Spinal cord (tissue), 10 donors: ENCODE results near the gene ZFY. TPM values are rescaled to one million over a fixed set of nuclear protein-coding genes. Genes with fewer than 3 reads are reported as not detected.

Experiments
- DNase-seq, 6 donors: peaks; one replicate each; pipeline versions ENCODE4 v3.0.0 to v3.0.0-alpha.2; 2013 to 2015; ENCODE audit warnings: low spot score in 6 of 6, low read depth in 4 of 6
- H3K27ac ChIP-seq: one replicate; pipeline ENCODE4 v1.5.1; 2013; ENCODE audit warnings: low read depth, low read length, control low read depth
- H3K27me3 ChIP-seq: one replicate; pipeline ENCODE4 v1.6.1; 2013; ENCODE audit warnings: low read length; ENCODE audit not compliant: control insufficient read depth, insufficient read depth
- H3K36me3 ChIP-seq: one replicate; pipeline ENCODE4 v1.6.1; 2013; ENCODE audit warnings: low read length; ENCODE audit not compliant: control insufficient read depth, insufficient read depth
- H3K4me1 ChIP-seq: one replicate; pipeline ENCODE4 v1.6.1; 2013; ENCODE audit warnings: low read length; ENCODE audit not compliant: control insufficient read depth, insufficient read depth
- H3K4me3 ChIP-seq: one replicate; pipeline ENCODE4 v1.5.1; 2013; ENCODE audit warnings: low read depth, low read length, control low read depth
- H3K9me3 ChIP-seq: one replicate; pipeline ENCODE4 v1.6.1; 2013; ENCODE audit warnings: low read length; ENCODE audit not compliant: control insufficient read depth, insufficient read depth
- WGBS: methylation state at CpG from one replicate; pipeline ENCODE4 v1.1.5; 2013; ENCODE audit warnings: missing lambda C conversion rate; ENCODE audit not compliant: insufficient coverage; 5-methylcytosine and 5-hydroxymethylcytosine counted together
- polyA plus RNA-seq, 2 donors: library from polyadenylated mRNA; unstranded; fragments of 120-200 nt; gene quantifications; one replicate each; pipeline ENCODE4 v1.2.1, GENCODE V29; 2013; ENCODE audit not compliant: insufficient read length in 2 of 2
- total RNA-seq, 2 donors: library from RNA; depleted of rRNA in 1 of 2; stranded (reverse); fragments of 120-200 nt in 1 of 2; fragments of >200 nt in 1 of 2; gene quantifications; one replicate each; pipeline versions ENCODE4 v1.2.3 to v1.2.4, GENCODE V29; 2013 to 2014
- donor health status: healthy.

ZFY gene
- total and polyA plus RNA-seq, 4 donors: 10.0 to 10.9 TPM; not detected in 2

DNA sequence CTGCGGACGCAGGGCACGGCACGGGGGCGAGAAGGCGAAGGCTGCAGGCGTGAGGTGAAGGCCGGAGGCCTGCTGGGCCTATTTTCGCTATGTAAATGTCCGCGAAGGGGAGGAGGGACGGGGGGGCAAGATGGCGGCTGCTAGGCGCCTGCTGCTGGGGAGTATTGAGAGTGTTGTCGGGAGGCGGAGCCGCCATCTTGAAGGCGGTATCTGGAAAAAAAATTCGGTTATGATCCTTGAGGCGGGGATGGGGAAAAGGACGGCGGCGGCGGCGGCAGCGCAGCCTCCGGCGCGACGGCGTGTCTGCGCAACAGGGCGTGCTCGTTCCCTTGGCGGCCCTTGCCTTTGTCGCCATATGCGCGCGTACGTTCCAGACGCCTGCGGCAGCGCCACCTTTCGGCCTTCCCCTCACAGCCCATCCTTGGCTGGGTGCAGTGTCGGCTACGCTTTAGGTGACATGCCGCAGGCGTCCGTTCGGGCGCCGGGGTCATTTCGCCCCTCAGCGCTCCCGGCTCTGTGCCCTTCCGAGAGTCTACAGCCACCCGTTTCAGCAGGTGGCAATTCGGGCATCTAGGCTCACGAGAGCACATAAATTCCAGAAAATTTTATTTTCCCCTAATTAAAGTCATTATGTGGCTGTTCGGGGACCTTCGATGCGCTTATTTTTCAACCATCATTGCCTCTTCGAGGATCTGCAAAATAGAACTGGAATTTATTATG, 695 bp downstream of the ZFY start:
- H3K27ac ChIP-seq: no peak overlapping the region
- H3K4me1 ChIP-seq: no peaks in the 10 kb centered on the region
- no peaks in the 10 kb centered on the region for H3K36me3 ChIP-seq
- DNase-seq: peak in 3 of 6 donors; percentile 65 to 97 (median 65)
- no CpG with 5 or more reads among the region's 63 CpGs for WGBS
- no peaks in the 10 kb centered on the region for H3K27me3 ChIP-seq
- no peaks in the 10 kb centered on the region for H3K9me3 ChIP-seq
- no peak overlapping the region for H3K4me3 ChIP-seq

DNA sequence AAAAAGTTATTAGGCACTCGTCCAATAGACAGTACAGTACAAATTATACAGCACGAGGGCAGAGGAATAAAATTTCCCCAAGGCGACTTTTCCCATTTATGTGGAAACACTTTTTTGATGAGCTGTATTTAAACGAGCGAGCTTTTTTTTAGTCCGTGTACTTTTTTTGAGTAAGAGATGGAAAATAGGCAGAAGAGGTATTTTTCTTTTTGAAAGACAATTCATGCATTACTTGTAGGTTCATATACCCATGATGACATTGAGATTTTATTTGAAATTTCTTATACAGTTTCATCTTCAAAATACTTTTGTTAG, 1.2 kb downstream of the ZFY start:
- DNase-seq: no peak
- H3K9me3 ChIP-seq: no peaks in the 10 kb centered on the region
- no peaks in the 10 kb centered on the region for H3K4me1 ChIP-seq
- no peaks in the 10 kb centered on the region for H3K27me3 ChIP-seq
- no CpG with 5 or more reads among the region's 6 CpGs for WGBS
- H3K4me3 ChIP-seq: no peak overlapping the region
- no peaks in the 10 kb centered on the region for H3K36me3 ChIP-seq
- no peak overlapping the region for H3K27ac ChIP-seq

- no peaks in the 10 kb centered on the region for H3K36me3 ChIP-seq
- no peaks in the 10 kb centered on the region for H3K4me1 ChIP-seq
- H3K27me3 ChIP-seq: no peaks in the 10 kb centered on the region
- WGBS: no CpG with 5 or more reads among the region's 19 CpGs
- DNase-seq: no peak
- no peak overlapping the region for H3K4me3 ChIP-seq
- H3K9me3 ChIP-seq: no peaks in the 10 kb centered on the region
- no peak overlapping the region for H3K27ac ChIP-seq
Measured at GRCh38 chrY:2937149-2937548, 2.0 kb downstream of the ZFY start.

DNA sequence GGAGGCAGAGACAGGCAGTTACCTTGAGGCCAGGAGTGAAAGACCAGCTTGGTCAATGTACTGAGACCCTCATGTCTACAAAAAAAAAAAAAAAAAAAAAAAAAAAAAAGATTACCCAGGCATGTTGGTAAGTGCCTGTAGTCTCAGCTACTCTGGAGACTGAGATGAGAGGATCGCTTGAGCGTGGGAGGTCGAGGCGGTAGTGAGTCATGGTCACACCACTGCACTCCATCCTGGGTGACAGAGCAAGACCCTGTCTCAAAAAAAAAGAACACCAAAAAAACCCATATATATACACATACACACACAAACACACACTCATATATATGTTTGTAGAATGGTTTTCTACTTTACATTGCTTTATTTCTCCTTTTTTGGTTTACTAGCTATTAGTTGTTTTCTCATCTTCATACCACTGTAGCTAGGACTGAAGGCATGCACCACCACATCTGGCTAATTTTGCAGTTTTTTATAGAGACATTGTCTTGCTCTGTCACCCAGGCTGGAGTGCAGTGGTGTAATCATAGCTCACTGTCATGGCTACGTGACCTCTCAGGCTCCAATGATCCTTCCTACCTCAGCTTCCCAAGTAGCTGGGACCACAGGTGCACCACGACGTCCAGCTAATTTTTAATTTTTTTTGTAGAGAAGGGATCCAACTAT, 14.5 kb downstream of the ZFY start:
- no CpG with 5 or more reads among the region's 7 CpGs for WGBS
- Histone ChIP-seq H3K36me3 (no peaks in the 10 kb centered on the region), H3K27ac (no peak overlapping the region), H3K4me1 (no peaks in the 10 kb centered on the region), H3K27me3 (no peaks in the 10 kb centered on the region), H3K9me3 (no peaks in the 10 kb centered on the region), H3K4me3 (no peak overlapping the region)
- no peak for DNase-seq

GRCh38 chrY:2950655-2951054, 15.5 kb downstream of the ZFY start:
- Histone ChIP-seq H3K4me3 (no peak overlapping the region), H3K27ac (no peak overlapping the region), H3K9me3 (no peaks in the 10 kb centered on the region), H3K36me3 (no peaks in the 10 kb centered on the region), H3K4me1 (no peaks in the 10 kb centered on the region), H3K27me3 (no peaks in the 10 kb centered on the region)
- no peak for DNase-seq
- WGBS: no CpG with 5 or more reads among the region's 2 CpGs

DNA sequence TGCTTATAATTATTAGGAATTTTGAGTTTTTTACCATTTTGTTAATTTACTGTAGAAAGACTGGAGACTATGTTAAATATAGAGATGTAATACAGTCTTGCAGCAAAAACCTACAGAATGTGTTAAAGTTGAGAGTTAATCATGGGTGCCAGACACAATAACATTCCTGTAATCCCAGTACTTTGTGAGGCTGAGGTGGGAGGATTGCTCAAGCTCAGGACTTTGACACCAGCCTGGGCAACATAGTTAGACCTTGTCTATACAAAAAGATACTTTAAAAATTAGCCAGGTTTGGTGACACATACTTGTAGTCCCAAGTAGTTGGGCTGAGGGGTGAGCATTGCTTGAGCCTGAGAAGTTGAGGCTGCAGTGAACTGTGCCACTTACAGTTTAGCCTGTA, 17.7 kb downstream of the ZFY start:
- H3K27ac ChIP-seq: no peak overlapping the region
- no peaks in the 10 kb centered on the region for H3K36me3 ChIP-seq
- H3K27me3 ChIP-seq: no peaks in the 10 kb centered on the region
- no peak overlapping the region for H3K4me3 ChIP-seq
- H3K4me1 ChIP-seq: no peaks in the 10 kb centered on the region
- DNase-seq: no peak
- no peaks in the 10 kb centered on the region for H3K9me3 ChIP-seq

DNA sequence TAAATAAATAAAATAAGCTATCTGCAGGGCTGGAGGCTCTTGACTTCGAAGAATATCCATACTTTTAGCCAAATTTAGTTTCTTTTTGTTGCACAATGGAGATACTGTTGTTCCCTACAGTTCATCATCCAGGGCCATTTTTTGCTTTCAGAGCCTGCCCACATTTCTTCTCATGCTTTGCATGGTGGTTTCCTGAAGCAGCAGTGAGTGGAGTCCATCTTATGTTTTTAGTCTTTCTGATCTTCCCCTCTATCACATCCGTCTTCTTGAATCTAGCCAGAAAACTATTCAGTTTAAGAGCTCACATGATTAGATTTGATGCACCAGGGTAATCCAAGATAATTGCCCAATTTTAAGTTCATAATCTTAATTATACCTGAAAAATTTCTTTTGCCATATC, 19.6 kb downstream of the ZFY start:
- DNase-seq: no peak
- H3K4me1 ChIP-seq: no peaks in the 10 kb centered on the region
- no CpG with 5 or more reads among the region's 2 CpGs for WGBS
- H3K9me3 ChIP-seq: no peaks in the 10 kb centered on the region
- no peaks in the 10 kb centered on the region for H3K27me3 ChIP-seq
- no peaks in the 10 kb centered on the region for H3K36me3 ChIP-seq
- no peak overlapping the region for H3K27ac ChIP-seq
- H3K4me3 ChIP-seq: no peak overlapping the region

DNA sequence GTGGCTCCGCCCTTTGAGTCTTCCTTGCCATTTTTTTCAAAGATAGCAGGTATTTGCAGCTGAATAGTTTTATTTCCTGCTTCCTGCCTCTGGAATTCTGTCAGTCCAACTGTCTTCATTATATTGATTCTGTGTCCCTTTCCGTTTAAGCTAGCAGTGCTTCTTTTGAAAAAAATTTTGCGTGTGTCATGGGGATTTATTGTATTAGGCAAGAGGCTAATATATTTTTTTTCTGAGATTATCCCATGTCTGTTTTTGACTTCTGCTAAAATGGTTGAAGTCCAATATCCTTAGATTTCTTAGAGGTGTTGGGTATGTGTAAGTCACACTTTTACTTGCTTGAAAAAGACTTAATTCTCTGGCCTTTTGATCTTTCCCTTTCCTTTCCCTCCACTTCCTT, 20.4 kb downstream of the ZFY start:
- no peaks in the 10 kb centered on the region for H3K27me3 ChIP-seq
- no CpG with 5 or more reads among the region's 3 CpGs for WGBS
- DNase-seq: no peak
- no peak overlapping the region for H3K4me3 ChIP-seq
- H3K9me3 ChIP-seq: no peaks in the 10 kb centered on the region
- no peaks in the 10 kb centered on the region for H3K4me1 ChIP-seq
- no peaks in the 10 kb centered on the region for H3K36me3 ChIP-seq
- H3K27ac ChIP-seq: no peak overlapping the region

- H3K27ac ChIP-seq: no peak overlapping the region
- H3K4me1 ChIP-seq: no peaks in the 10 kb centered on the region
- DNase-seq: no peak
- no peaks in the 10 kb centered on the region for H3K36me3 ChIP-seq
- no peaks in the 10 kb centered on the region for H3K9me3 ChIP-seq
- H3K4me3 ChIP-seq: no peak overlapping the region
- WGBS: no CpG with 5 or more reads among the region's 2 CpGs
- H3K27me3 ChIP-seq: no peaks in the 10 kb centered on the region
Measured at GRCh38 chrY:2962061-2962460, 26.9 kb downstream of the ZFY start.

- Histone ChIP-seq H3K27ac (no peak overlapping the region), H3K4me3 (no peak overlapping the region), H3K4me1 (no peaks in the 10 kb centered on the region), H3K9me3 (no peaks in the 10 kb centered on the region), H3K27me3 (no peaks in the 10 kb centered on the region), H3K36me3 (no peaks in the 10 kb centered on the region)
- WGBS: no CpG with 5 or more reads among the region's 1 CpG
- DNase-seq: no peak
Measured at GRCh38 chrY:2964814-2965213, 29.6 kb downstream of the ZFY start.
